Measurements from ENCODE around the gene MGST1. TPM values are rescaled to one million over a fixed set of nuclear protein-coding genes. Genes with fewer than 3 reads are reported as not detected.

The MGST1 gene
- polyA plus RNA-seq, 2 of the 4 experiments (the other 2 are of a cell fraction): 949 to 1,309 TPM

- TF ChIP-seq HMGXB4 (CRISPR knock-in tag; IDR thresholded peaks at IDR 0.05; ENCODE audit: borderline replicate concordance) (no peak), HOXB5 (CRISPR knock-in tag; IDR thresholded peaks at IDR 0.05) (no peak), PHF8 (IDR thresholded peaks at IDR 0.05; ENCODE audit: borderline replicate concordance, low read depth) (peak; percentile 16; the same call in 1 of the 2 replicates), ZC3H11A (IDR thresholded peaks at IDR 0.05) (no peak), GATA3 (IDR thresholded peaks at IDR 0.05; ENCODE audit: borderline replicate concordance) (no peak), NPAS2 (CRISPR knock-in tag; IDR thresholded peaks at IDR 0.05; ENCODE audit: borderline replicate concordance) (no peak), MAZ (IDR thresholded peaks at IDR 0.05; ENCODE audit: borderline replicate concordance, low read depth, low read length) (no peak), RARB (CRISPR knock-in tag; IDR thresholded peaks at IDR 0.05) (peak; percentile 38; the same call in 1 of the 2 replicates), NR3C1 (IDR thresholded peaks at IDR 0.05) (no peak), POLR2AphosphoS2 (conservative IDR thresholded peaks at IDR 0.05; ENCODE audit: low read length) (no peak; the same call in 1 of the 2 replicates), CTCF (IDR thresholded peaks at IDR 0.05) (no peak), KDM1A (IDR thresholded peaks at IDR 0.05; ENCODE audit: low read depth) (no peak), RCOR1 (IDR thresholded peaks at IDR 0.05; ENCODE audit: low read depth, low read length) (no peak), EP300 (IDR thresholded peaks at IDR 0.05) (no peak), ZFP36 (IDR thresholded peaks at IDR 0.05; ENCODE audit: borderline replicate concordance, partially characterized antibody) (no peak), BHLHE40 (IDR thresholded peaks at IDR 0.05; ENCODE audit: low read depth, low read length) (no peak), E2F6 (IDR thresholded peaks at IDR 0.05; ENCODE audit: borderline replicate concordance, low read depth) (no peak), NFE2L2 (conservative IDR thresholded peaks at IDR 0.05; ENCODE audit: low read length) (no peak), SREBF2 (IDR thresholded peaks at IDR 0.05) (no peak), FOSL2 (IDR thresholded peaks at IDR 0.05) (no peak), FOSL2 (CRISPR knock-in tag; IDR thresholded peaks at IDR 0.05) (no peak), HEYL (CRISPR knock-in tag; IDR thresholded peaks at IDR 0.05) (no peak), RNF2 (IDR thresholded peaks at IDR 0.05; ENCODE audit: borderline replicate concordance, low read depth) (no peak), JUN (IDR thresholded peaks at IDR 0.05) (no peak; a peak in 2 of 5 replicates), HDAC2 (IDR thresholded peaks at IDR 0.05) (no peak), FOSB (CRISPR knock-in tag; IDR thresholded peaks at IDR 0.05) (no peak)
These were observed 1.1 kb downstream of the MGST1 start (continued) for GRCh38 chr12:16348435-16349130.

GRCh38 chr12:16349131-16349460 lies 1.7 kb downstream of the MGST1 start:
- WGBS (ENCODE audit: missing lambda C conversion rate): 3% methylated on average over 3 of the region's 3 CpGs
- H3K9me3 ChIP-seq: no peaks in the 10 kb centered on the region
- H3K4me1 ChIP-seq: peaks cover 58% of the 10 kb centered on the region
- ATAC-seq (peak; percentile 64 to 65), DNase-seq (ENCODE audit: low read depth in 1 of 2, low spot score in 1 of 2) (peak; percentile 44 to 92), FAIRE-seq (peak; percentile 87)
- ChIA-PET CTCF (interaction anchor here (0.6 to 1.6 kb wide), 3 partner anchors 11 to 1572 kb away, joined by 3 to 15 read pairs (median 4); no protein-coding TSS in a partner anchor), POLR2A (interaction anchor here (1.2 to 1.3 kb wide), 3 partner anchors 13 to 68 kb away, joined by 3 to 4 read pairs (median 3); no protein-coding TSS in a partner anchor)
- peak overlapping the region; percentile 76 for H3K4me3 ChIP-seq
- H3K4me2 ChIP-seq: peak overlapping the region; percentile 95
- H3K27ac ChIP-seq: peak overlapping the region; percentile 97 to 99
- TF ChIP-seq RARB (CRISPR knock-in tag; IDR thresholded peaks at IDR 0.05) (no peak), POLR2AphosphoS2 (conservative IDR thresholded peaks at IDR 0.05; ENCODE audit: low read length) (no peak), ELK1 (IDR thresholded peaks at IDR 0.05; ENCODE audit: low read depth, low read length) (no peak), HMGXB4 (CRISPR knock-in tag; IDR thresholded peaks at IDR 0.05; ENCODE audit: borderline replicate concordance) (no peak), E2F6 (IDR thresholded peaks at IDR 0.05; ENCODE audit: borderline replicate concordance, low read depth) (no peak), CBX8 (IDR thresholded peaks at IDR 0.05) (no peak), USF2 (IDR thresholded peaks at IDR 0.05) (no peak), ZFP36 (IDR thresholded peaks at IDR 0.05; ENCODE audit: borderline replicate concordance, partially characterized antibody) (no peak)

Data from A549 (cell line).